Retinal pigment epithelial cell (primary cell): ENCODE measurements around the gene ARL15.

ENCODE experiments used
- DNase-seq: peaks from one replicate; pipeline ENCODE4 v3.0.0-alpha.2; 2010; ENCODE audit warnings: low read depth
- H3K4me3 ChIP-seq: 2 replicates; pipeline ENCODE4 v1.5.1; 2011; ENCODE audit warnings: mild to moderate bottlenecking, low read length, control low read depth, moderate library complexity
- CTCF ChIP-seq: conservative IDR thresholded peaks from 2 replicates; pipeline ENCODE4 v1.5.1; 2011; ENCODE audit warnings: low read depth, low read length, control low read depth, inconsistent platforms

ARL15 gene

GRCh38 chr5:54133917-54134316 is 176.5 kb downstream of the ARL15 start:
- TF ChIP-seq CTCF: no peak
- DNase-seq: no peak
- no peak overlapping the region for H3K4me3 ChIP-seq

- no peak for TF ChIP-seq CTCF
- H3K4me3 ChIP-seq: no peak overlapping the region
- DNase-seq: no peak
Measured at GRCh38 chr5:54120473-54120872, 189.9 kb downstream of the ARL15 start.

- no peak for DNase-seq
- no peak for TF ChIP-seq CTCF
- H3K4me3 ChIP-seq: no peak overlapping the region
Measured at GRCh38 chr5:54117957-54118356, 192.4 kb downstream of the ARL15 start.

GRCh38 chr5:54115735-54116403 is 194.5 kb downstream of the ARL15 start:
- no peak for TF ChIP-seq CTCF
- H3K4me3 ChIP-seq: no peak overlapping the region
- DNase-seq: no peak

GRCh38 chr5:54113060-54113459 is 197.3 kb downstream of the ARL15 start:
- no peak for DNase-seq
- no peak for TF ChIP-seq CTCF
- H3K4me3 ChIP-seq: no peak overlapping the region

GRCh38 chr5:54109626-54110330 is 200.6 kb downstream of the ARL15 start:
- DNase-seq: no peak
- TF ChIP-seq CTCF: no peak
- no peak overlapping the region for H3K4me3 ChIP-seq

- H3K4me3 ChIP-seq: no peak overlapping the region
- DNase-seq: no peak
- TF ChIP-seq CTCF: no peak
Measured at GRCh38 chr5:54108136-54108535, 202.2 kb downstream of the ARL15 start.
